DND-41 (cell line): ENCODE data around the gene NUDT12.

ENCODE experiments used
- CTCF ChIP-seq: IDR thresholded peaks from 2 replicates; pipeline ENCODE4 v1.5.1; 2012; ENCODE audit warnings: borderline replicate concordance, low read length, moderate library complexity, mild to moderate bottlenecking; ENCODE audit not compliant: poor library complexity, severe bottlenecking; ENCODE audit errors: extremely low read depth
- EZH2 ChIP-seq: IDR thresholded peaks from 3 replicates; pipeline ENCODE4 v1.6.1; 2012; ENCODE audit warnings: borderline replicate concordance, low read depth, mild to moderate bottlenecking, moderate library complexity, low read length, inconsistent platforms; ENCODE audit not compliant: severe bottlenecking

- TF ChIP-seq CTCF (no peak), EZH2 (no peak)
These were observed 21.0 kb downstream of the NUDT12 start for GRCh38 chr5:103541569-103541968.
